CD8-positive, alpha-beta memory T cell (primary cell): ENCODE results near the gene DNM2. TPM values are rescaled to one million over a fixed set of nuclear protein-coding genes. Genes with fewer than 3 reads are reported as not detected.
"Not testable (repeated sequence)": the region's sequence is repeated elsewhere in the genome, so short reads cannot be mapped to it uniquely, and the experiment has no call there.

ENCODE experiments used
- CTCF ChIA-PET: fragments of 350-600 bp; sonication (Branson Sonifier 250); formaldehyde crosslinking; loops from one replicate; lab custom pipeline; 2021; ENCODE audit warnings: antibody characterized with exemption; lab: Charles Lee
- POLR2A ChIA-PET: fragments of 350-600 bp; sonication (Branson Sonifier 250); formaldehyde crosslinking; loops from one replicate; lab custom pipeline; 2021; ENCODE audit warnings: antibody characterized with exemption; lab: Charles Lee
- DNase-seq, 5 donors: peaks; one replicate each; pipeline versions ENCODE4 v3.0.0 to v3.0.0-alpha.2; 2020 to 2022; ENCODE audit warnings: mixed read lengths in 1 of 5
- H3K27ac ChIP-seq: one replicate; pipeline ENCODE4 v1.7.0; 2013; ENCODE audit warnings: low read depth, mild to moderate bottlenecking, low read length, moderate library complexity
- H3K27me3 ChIP-seq: 2 replicates; pipeline ENCODE4 v1.7.0; 2013; ENCODE audit warnings: low read length, mild to moderate bottlenecking; ENCODE audit not compliant: insufficient read depth, poor library complexity, severe bottlenecking
- H3K36me3 ChIP-seq: 2 replicates; pipeline ENCODE4 v1.7.0; 2013; ENCODE audit warnings: mild to moderate bottlenecking, low read length, moderate library complexity; ENCODE audit not compliant: insufficient read depth
- H3K4me1 ChIP-seq: 2 replicates; pipeline ENCODE4 v1.7.0; 2013; ENCODE audit warnings: mild to moderate bottlenecking, low read length, moderate library complexity; ENCODE audit not compliant: insufficient read depth
- H3K4me3 ChIP-seq: 2 replicates; pipeline ENCODE4 v1.7.0; 2013; ENCODE audit warnings: mild to moderate bottlenecking, low read length
- H3K9me3 ChIP-seq: 2 replicates; pipeline ENCODE4 v1.7.0; 2013; ENCODE audit warnings: mild to moderate bottlenecking, low read length
- H3K27ac Mint-ChIP-seq, 8 donors: one replicate each; pipeline ENCODE4 v1.8.0; 2020 to 2021; ENCODE audit warnings: mixed read lengths in 8 of 8, mild to moderate bottlenecking in 6 of 8, inconsistent platforms in 3 of 8, moderate library complexity in 3 of 8
- H3K27me3 Mint-ChIP-seq, 2 donors: one replicate each; pipeline ENCODE4 v1.8.0; 2020 to 2021; ENCODE audit warnings: mixed read lengths in 2 of 2, mild to moderate bottlenecking in 1 of 2, moderate library complexity in 1 of 2
- H3K36me3 Mint-ChIP-seq, 3 donors: one replicate each; pipeline ENCODE4 v1.8.0; 2020 to 2021; ENCODE audit warnings: mixed read lengths in 3 of 3, inconsistent platforms in 1 of 3, mild to moderate bottlenecking in 1 of 3
- H3K4me1 Mint-ChIP-seq, 3 donors: one replicate each; pipeline ENCODE4 v1.8.0; 2020 to 2021; ENCODE audit warnings: mixed read lengths in 3 of 3, inconsistent platforms in 1 of 3, mild to moderate bottlenecking in 1 of 3
- H3K4me3 Mint-ChIP-seq, 7 donors: one replicate each; pipeline ENCODE4 v1.8.0; 2020 to 2021; ENCODE audit warnings: mixed read lengths in 7 of 7, mild to moderate bottlenecking in 6 of 7, moderate library complexity in 4 of 7, inconsistent platforms in 2 of 7
- H3K9me3 Mint-ChIP-seq, 5 donors: one replicate each; pipeline ENCODE4 v1.8.0; 2020 to 2022; ENCODE audit warnings: mixed read lengths in 5 of 5, mild to moderate bottlenecking in 3 of 5, moderate library complexity in 2 of 5, inconsistent platforms in 1 of 5
- polyA plus RNA-seq: library from polyadenylated mRNA; unstranded; fragments of 300-500 nt; fragmentation: Illumina TruSeq; gene quantifications from one replicate; pipeline ENCODE4 v1.2.3, GENCODE V29; 2021
- total RNA-seq, 2 experiments: library from RNA; stranded (reverse); gene quantifications; one replicate each; pipeline ENCODE4 v1.2.3, GENCODE V29; 2021

The DNM2 gene
- total and polyA plus RNA-seq, 3 experiments from 2014 or later: 105 to 165 (median 154) TPM

DNA sequence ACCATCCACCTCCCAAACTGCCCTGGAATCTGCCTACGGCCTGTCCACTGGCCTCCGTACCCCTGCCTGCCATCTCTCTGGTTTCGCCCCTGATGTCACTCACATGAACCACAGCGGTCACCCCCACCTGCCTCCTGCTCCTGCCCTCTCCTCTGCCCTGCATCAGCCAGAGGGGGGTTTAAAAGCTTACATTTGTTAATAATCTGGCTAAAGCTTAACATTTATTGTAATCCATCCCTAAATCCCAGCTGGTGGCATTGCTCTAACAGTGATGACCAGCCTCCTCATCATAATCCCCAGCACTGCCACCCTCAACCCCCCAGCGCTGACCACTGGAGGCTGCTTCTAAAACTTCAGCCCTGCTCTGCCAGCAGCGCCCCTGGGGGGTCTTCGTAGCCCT, 38.9 kb downstream of the DNM2 start:
- ChIA-PET CTCF (interaction anchor here (0.9 to 2.2 kb wide), 2 partner anchors 40 to 108 kb away, joined by 4 to 9 read pairs; partner anchors contain the start of gene DNM2), POLR2A (interaction anchor here (0.5 to 0.9 kb wide), 2 partner anchors 10 to 39 kb away, joined by 3 to 4 read pairs; partner anchors contain the start of gene DNM2)
- H3K4me3 ChIP-seq: no peak overlapping the region
- H3K27ac ChIP-seq: no peak overlapping the region
- Mint-ChIP-seq H3K36me3 (peaks cover 2 to 25% (median 4%) of the 10 kb centered on the region in 3 donors), H3K9me3 (peaks cover 0 to 1% (median 0%) of the 10 kb centered on the region in 5 donors), H3K27ac (peak overlapping the region; percentile 61 to 98 (median 92)), H3K27me3 (peaks cover 0 to 1% of the 10 kb centered on the region in 2 donors), H3K4me3 (peak overlapping the region in 1 of 7 donors; percentile 20), H3K4me1 (peaks cover 64 to 89% (median 83%) of the 10 kb centered on the region in 3 donors)
- no peaks in the 10 kb centered on the region for H3K36me3 ChIP-seq
- no peak for DNase-seq
- H3K4me1 ChIP-seq: peaks cover 77% of the 10 kb centered on the region
- no peaks in the 10 kb centered on the region for H3K9me3 ChIP-seq
- H3K27me3 ChIP-seq: no peaks in the 10 kb centered on the region

DNA sequence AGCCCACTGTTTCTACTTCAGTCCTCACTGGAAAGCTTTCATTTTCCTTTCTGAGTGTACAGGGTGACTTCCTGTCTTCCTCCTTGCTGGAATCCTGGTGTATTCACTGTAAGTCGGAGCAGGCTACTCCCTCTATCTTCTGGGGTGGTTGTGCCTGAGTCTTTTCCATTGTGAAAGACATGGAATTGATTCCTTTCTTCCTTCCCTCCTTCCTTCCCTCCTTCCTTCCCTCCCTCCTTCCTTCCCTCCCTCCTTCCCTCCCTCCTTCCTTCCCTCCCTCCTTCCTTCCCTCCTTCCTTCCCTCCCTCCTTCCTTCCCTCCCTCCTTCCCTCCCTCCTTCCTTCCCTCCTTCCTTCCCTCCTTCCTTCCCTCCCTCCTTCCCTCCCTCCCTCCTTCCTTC, 40.2 kb downstream of the DNM2 start:
- H3K27me3 ChIP-seq, CTCF ChIA-PET, H3K4me3 Mint-ChIP-seq, H3K9me3 ChIP-seq, H3K36me3 ChIP-seq, H3K27me3 Mint-ChIP-seq, H3K4me3 ChIP-seq, H3K9me3 Mint-ChIP-seq, DNase-seq, H3K27ac ChIP-seq: not testable (repeated sequence)
- peaks cover 2 to 33% (median 4%) of the 10 kb centered on the region in 3 donors for H3K36me3 Mint-ChIP-seq
- H3K4me1 ChIP-seq: peaks cover 79% of the 10 kb centered on the region
- H3K4me1 Mint-ChIP-seq: peaks cover 67 to 89% (median 83%) of the 10 kb centered on the region in 3 donors
- POLR2A ChIA-PET: interaction anchor here (2.1 to 2.3 kb wide), 2 partner anchors 40 to 78 kb away, joined by 11 to 13 read pairs; partner anchors contain the start of genes DNM2 and TMED1
- peak overlapping the region in 7 of 8 donors; percentile 31 to 90 (median 74) for H3K27ac Mint-ChIP-seq

GRCh38 chr19:10758978-10759377, 41.1 kb downstream of the DNM2 start:
- ChIA-PET POLR2A (interaction anchor here (0.6 to 2.3 kb wide), 7 partner anchors 26 to 110 kb away, joined by 3 to 13 read pairs (median 6); partner anchors contain the start of genes DNM2 and TMED1), CTCF (interaction anchor here (0.8 to 3.9 kb wide), 7 partner anchors 14 to 107 kb away, joined by 3 to 33 read pairs (median 4); partner anchors contain the start of gene DNM2)
- peaks cover 73 to 90% (median 88%) of the 10 kb centered on the region in 3 donors for H3K4me1 Mint-ChIP-seq
- peak overlapping the region; percentile 60 for H3K27ac ChIP-seq
- H3K27me3 ChIP-seq: no peaks in the 10 kb centered on the region
- no peaks in the 10 kb centered on the region for H3K27me3 Mint-ChIP-seq
- peaks cover 0 to 1% (median 0%) of the 10 kb centered on the region in 5 donors for H3K9me3 Mint-ChIP-seq
- peaks cover 2 to 35% (median 4%) of the 10 kb centered on the region in 3 donors for H3K36me3 Mint-ChIP-seq
- DNase-seq: no peak
- H3K27ac Mint-ChIP-seq: peak overlapping the region; percentile 89 to 99 (median 96)
- H3K9me3 ChIP-seq: no peaks in the 10 kb centered on the region
- peaks cover 86% of the 10 kb centered on the region for H3K4me1 ChIP-seq
- no peaks in the 10 kb centered on the region for H3K36me3 ChIP-seq
- peak overlapping the region in 6 of 7 donors; percentile 11 to 82 (median 72) for H3K4me3 Mint-ChIP-seq
- H3K4me3 ChIP-seq: peak overlapping the region; percentile 24

DNA sequence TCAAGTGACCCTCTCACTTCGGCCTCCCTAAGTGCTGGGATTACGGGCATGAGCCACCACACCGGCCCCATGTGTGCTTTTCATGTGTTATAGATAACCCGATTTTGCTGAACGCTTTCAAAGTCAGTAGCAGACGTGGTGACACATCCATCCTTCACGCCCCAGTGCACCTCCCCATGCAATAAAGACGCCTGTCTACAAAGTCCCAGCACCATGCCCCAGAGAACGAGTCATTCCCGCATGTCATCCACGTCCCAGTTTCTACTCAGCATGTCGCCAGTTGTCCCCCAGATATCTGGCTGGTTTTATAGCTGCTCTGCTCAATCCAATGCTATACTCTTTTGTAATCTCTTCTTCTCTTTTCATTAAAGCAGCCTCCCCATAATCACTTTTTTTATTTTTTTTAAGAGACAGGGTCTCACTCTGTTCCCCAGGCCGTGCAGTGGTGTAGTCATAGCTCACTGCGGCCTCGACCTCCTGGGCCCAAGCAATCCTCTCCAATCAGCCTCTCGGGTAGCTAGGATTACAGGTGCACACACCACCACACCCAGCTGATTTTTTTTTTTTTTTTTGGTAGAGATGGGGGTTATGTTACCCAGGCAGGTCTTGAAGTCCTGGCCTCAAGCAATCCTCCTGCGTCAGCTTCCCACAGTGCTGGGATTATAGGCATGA, 42.5 kb downstream of the DNM2 start:
- Mint-ChIP-seq H3K27ac (peak overlapping the region; percentile 85 to 99 (median 95)), H3K4me3 (peak overlapping the region; percentile 11 to 82 (median 73)), H3K27me3 (no peaks in the 10 kb centered on the region), H3K36me3 (peaks cover 2 to 40% (median 4%) of the 10 kb centered on the region in 3 donors), H3K4me1 (peaks cover 70 to 88% (median 87%) of the 10 kb centered on the region in 3 donors), H3K9me3 (peaks cover 0 to 1% (median 0%) of the 10 kb centered on the region in 5 donors)
- Histone ChIP-seq H3K4me1 (peaks cover 83% of the 10 kb centered on the region), H3K4me3 (peak overlapping the region; percentile 28), H3K9me3 (no peaks in the 10 kb centered on the region), H3K27ac (peak overlapping the region; percentile 60), H3K36me3 (no peaks in the 10 kb centered on the region), H3K27me3 (no peaks in the 10 kb centered on the region)
- DNase-seq: peak in 3 of 5 donors; percentile 24 to 32 (median 29)
- CTCF ChIA-PET: interaction anchor here (0.9 to 3.9 kb wide), 6 partner anchors 13 to 104 kb away, joined by 3 to 33 read pairs (median 3); partner anchors contain the start of genes DNM2 and QTRT1
- POLR2A ChIA-PET: interaction anchor here (0.6 to 2.3 kb wide), 9 partner anchors 27 to 669 kb away, joined by 3 to 13 read pairs (median 4); partner anchors contain the start of genes DNM2, KRI1 and TMED1

DNA sequence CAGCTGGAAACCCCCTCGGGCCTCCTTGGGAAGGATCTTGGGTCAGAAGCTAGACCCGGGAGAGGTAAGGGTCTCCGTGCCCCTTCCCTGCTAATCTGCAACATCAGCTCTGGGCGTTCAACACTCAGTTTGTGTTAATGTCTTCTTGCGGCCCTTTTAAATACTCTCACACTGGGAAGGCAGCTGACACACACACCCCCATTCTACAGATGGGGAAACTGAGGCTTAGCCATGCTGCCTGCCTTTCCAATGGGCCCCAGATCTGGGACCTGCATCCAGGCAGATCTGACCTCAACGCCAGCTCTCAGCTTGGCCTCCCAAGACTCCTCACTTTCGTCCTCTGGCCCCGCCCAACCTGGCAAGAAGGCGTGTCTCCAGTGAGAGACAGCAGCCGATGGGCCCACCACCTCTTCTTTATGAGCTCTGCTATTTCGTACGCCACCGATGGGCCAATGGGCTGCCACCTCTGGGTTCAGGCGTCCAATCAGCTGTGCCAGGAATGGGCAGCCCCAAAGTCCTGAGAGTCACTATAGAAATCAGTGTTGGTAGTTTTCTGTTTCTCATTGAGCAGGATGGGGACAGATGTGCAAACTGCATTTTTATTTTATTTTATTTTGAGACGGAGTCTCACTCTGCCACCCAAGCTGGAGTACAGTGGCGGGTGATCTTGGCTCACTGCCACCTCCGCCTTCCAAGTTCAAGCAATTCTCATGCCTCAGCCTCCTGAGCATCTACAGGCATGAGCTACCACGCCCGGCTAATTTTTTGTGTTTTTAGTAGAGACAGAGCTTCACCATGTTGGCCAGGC, 43.8 kb downstream of the DNM2 start:
- no peaks in the 10 kb centered on the region for H3K9me3 ChIP-seq
- no peak overlapping the region for H3K4me3 ChIP-seq
- H3K4me1 ChIP-seq: peaks cover 74% of the 10 kb centered on the region
- no peaks in the 10 kb centered on the region for H3K36me3 ChIP-seq
- H3K27ac ChIP-seq: no peak overlapping the region
- Mint-ChIP-seq H3K4me3 (peak overlapping the region; percentile 11 to 76 (median 65)), H3K9me3 (peaks cover 0 to 1% (median 0%) of the 10 kb centered on the region in 5 donors), H3K4me1 (peaks cover 67 to 89% (median 80%) of the 10 kb centered on the region in 3 donors), H3K27ac (peak overlapping the region; percentile 78 to 95 (median 90)), H3K36me3 (peaks cover 2 to 44% (median 4%) of the 10 kb centered on the region in 3 donors), H3K27me3 (no peaks in the 10 kb centered on the region)
- POLR2A ChIA-PET: no interaction called here
- no peak for DNase-seq
- no peaks in the 10 kb centered on the region for H3K27me3 ChIP-seq
- CTCF ChIA-PET: interaction anchor here (1.2 to 3.9 kb wide), 2 partner anchors 44 to 103 kb away, joined by 3 to 33 read pairs; partner anchors contain the start of gene DNM2

GRCh38 chr19:10762656-10763055, 44.8 kb downstream of the DNM2 start:
- H3K27me3 Mint-ChIP-seq: no peaks in the 10 kb centered on the region
- ChIA-PET CTCF (interaction anchor here (1.4 to 3.9 kb wide), 2 partner anchors 45 kb away, joined by 3 to 33 read pairs; partner anchors contain the start of gene DNM2), POLR2A (no interaction called here)
- H3K4me1 Mint-ChIP-seq: peaks cover 61 to 87% (median 70%) of the 10 kb centered on the region in 3 donors
- Histone ChIP-seq H3K4me1 (peaks cover 65% of the 10 kb centered on the region), H3K27ac (peak overlapping the region; percentile 13), H3K9me3 (no peaks in the 10 kb centered on the region), H3K36me3 (no peaks in the 10 kb centered on the region), H3K4me3 (no peak overlapping the region), H3K27me3 (no peaks in the 10 kb centered on the region)
- peaks cover 2 to 44% (median 4%) of the 10 kb centered on the region in 3 donors for H3K36me3 Mint-ChIP-seq
- peak overlapping the region; percentile 82 to 98 (median 92) for H3K27ac Mint-ChIP-seq
- peak in 1 of 5 donors; percentile 23 for DNase-seq
- H3K4me3 Mint-ChIP-seq: peak overlapping the region; percentile 53 to 75 (median 65)
- H3K9me3 Mint-ChIP-seq: peaks cover 0 to 1% (median 0%) of the 10 kb centered on the region in 5 donors

- CTCF ChIA-PET: interaction anchor here (1.4 kb wide), 1 partner anchor 46 kb away, joined by 3 read pairs; the partner anchor contains the start of gene DNM2
- Histone ChIP-seq H3K27ac (peak overlapping the region; percentile 32), H3K4me1 (peaks cover 65% of the 10 kb centered on the region), H3K36me3 (no peaks in the 10 kb centered on the region), H3K27me3 (no peaks in the 10 kb centered on the region), H3K9me3 (no peaks in the 10 kb centered on the region), H3K4me3 (no peak overlapping the region)
- Mint-ChIP-seq H3K27ac (peak overlapping the region; percentile 64 to 98 (median 92)), H3K4me1 (peaks cover 61 to 84% (median 67%) of the 10 kb centered on the region in 3 donors), H3K36me3 (peaks cover 2 to 48% (median 4%) of the 10 kb centered on the region in 3 donors), H3K4me3 (peak overlapping the region in 6 of 7 donors; percentile 34 to 75 (median 59)), H3K27me3 (no peaks in the 10 kb centered on the region), H3K9me3 (peaks cover 0 to 1% (median 0%) of the 10 kb centered on the region in 5 donors)
- POLR2A ChIA-PET: no interaction called here
- no peak for DNase-seq
Measured at GRCh38 chr19:10763411-10763810, 45.5 kb downstream of the DNM2 start.
